ENCODE measurements around the gene TNK1. TPM values are rescaled to one million over a fixed set of nuclear protein-coding genes. Genes with fewer than 3 reads are reported as not detected.

Gene TNK1
- total RNA-seq, 1 donor from 2014 or later: 2.1 TPM

- no peak for DNase-seq
- intact Hi-C loops (cut with DNase I): no loop called here
- ATAC-seq (ENCODE audit: poor library complexity): no peak
These were observed 2.5 kb downstream of the TNK1 start for GRCh38 chr17:7383371-7383741.

DNA sequence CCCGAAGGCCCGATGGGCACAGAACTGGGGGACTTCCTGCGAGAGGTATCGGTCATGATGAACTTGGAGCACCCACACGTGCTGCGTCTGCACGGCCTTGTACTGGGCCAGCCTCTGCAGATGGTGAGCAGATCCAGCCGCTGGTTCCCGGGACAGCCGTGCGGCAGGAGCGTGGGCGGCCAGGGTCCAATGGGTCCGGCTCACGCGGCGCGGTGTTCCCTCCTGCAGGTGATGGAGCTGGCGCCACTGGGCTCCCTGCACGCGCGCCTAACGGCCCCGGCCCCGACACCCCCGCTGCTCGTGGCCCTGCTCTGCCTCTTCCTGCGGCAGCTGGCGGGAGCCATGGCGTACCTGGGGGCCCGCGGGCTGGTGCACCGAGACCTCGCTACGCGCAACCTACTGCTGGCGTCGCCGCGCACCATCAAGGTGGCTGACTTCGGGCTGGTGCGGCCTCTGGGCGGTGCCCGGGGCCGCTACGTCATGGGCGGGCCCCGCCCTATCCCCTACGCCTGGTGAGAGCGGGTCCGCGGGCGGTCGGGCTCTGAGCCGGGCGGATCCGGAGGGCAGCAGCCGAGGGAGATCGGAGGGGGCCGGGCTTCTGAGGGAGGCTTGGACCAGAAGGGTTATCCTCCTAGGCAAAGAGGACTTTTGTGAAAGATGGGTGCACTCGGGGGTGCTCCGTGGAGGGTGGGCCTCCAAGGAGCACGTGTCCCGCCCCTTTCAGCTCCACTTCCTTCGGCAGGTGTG, 3.0 kb downstream of the TNK1 start:
- intact Hi-C loops (cut with DNase I): no loop called here
- DNase-seq: peak; percentile 66
- ATAC-seq (ENCODE audit: poor library complexity): peak; percentile 34

GRCh38 chr17:7384489-7385081, 3.7 kb downstream of the TNK1 start:
- intact Hi-C loops (cut with DNase I): no loop called here
- no peak for ATAC-seq (ENCODE audit: poor library complexity)
- no peak for DNase-seq

GRCh38 chr17:7388856-7389255, 8.0 kb downstream of the TNK1 start:
- no peak for ATAC-seq (ENCODE audit: poor library complexity)

DNA sequence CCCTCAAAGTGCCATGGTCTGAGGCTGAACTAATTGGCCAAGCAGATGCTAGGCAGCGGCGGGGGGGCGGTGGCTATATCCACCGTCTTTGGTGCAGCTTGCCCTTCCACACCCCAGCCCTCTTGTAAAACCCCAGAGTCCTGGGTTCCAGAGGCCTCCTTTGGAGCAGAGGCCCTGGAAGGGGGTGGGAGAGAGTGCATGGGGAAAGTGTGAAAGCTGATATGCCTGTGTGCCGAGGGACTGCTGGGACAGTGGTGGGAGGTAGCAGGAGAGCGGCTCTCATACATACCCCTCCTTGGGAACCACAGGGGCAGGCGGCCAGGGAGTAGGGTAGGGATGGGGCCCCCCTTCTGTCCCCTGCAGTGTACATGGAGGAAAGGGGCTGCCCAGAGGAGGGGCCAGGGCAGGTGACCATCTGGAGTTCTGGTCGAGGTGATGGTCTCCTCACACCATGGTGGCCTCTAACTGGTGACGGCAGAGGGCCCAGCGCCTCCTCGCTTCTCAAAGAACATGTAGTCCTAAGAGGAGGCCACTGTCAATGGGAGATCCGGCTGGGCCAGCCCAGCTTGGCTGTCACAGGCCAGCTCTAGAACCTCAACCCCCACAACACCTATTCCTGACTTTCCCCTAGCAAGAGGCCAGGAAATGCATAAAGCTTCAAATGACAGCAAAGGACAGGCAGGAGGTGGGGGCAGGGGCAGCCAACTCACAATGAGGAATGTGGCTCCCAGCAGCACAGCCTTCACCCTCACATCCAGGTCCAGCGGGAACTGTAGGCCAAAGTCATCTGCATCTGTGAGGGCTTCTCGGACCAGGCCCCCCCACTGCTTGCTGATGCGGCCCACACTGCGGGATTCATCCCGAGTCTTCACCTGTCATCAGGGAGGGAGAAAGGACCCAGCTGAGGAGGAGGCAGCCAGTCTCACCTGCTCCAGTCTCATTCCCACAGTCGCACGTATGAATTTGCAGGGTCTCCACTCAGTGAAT, 9.3 kb downstream of the TNK1 start:
- no peak for DNase-seq
- ATAC-seq (ENCODE audit: poor library complexity): no peak
- intact Hi-C loops (cut with DNase I): loop anchor here (5.0 kb wide), 1 partner anchor 33 kb away; the partner anchor contains the start of gene TMEM95

More at GRCh38 chr17:7388856-7389255, 8.0 kb downstream of the TNK1 start:
- DNase-seq: no peak
- intact Hi-C loops (cut with DNase I): no loop called here

DNA sequence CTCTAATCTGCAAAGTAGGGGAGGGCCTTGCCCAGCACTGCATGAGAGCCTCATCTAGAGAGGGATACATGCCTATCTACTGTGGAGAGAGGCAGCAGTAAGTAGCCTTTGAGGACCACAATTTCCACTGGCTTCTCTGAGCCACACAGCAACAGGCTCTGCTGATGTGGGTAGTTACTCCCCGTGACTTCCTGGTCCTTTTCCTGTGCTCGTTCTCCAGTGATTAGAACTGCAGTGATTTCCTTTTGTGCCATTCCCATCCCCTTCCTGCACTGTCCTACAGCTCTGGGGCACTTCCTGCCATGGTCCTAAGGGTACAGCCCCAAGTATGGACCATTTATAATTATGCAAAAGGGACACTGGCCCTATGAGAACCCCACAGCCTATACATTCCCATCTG, 10.4 kb downstream of the TNK1 start:
- DNase-seq (no peak), ATAC-seq (ENCODE audit: poor library complexity) (no peak)
- intact Hi-C loops (cut with DNase I): loop anchor here (5.0 kb wide), 1 partner anchor 34 kb away; the partner anchor contains the start of gene TMEM95

DNA sequence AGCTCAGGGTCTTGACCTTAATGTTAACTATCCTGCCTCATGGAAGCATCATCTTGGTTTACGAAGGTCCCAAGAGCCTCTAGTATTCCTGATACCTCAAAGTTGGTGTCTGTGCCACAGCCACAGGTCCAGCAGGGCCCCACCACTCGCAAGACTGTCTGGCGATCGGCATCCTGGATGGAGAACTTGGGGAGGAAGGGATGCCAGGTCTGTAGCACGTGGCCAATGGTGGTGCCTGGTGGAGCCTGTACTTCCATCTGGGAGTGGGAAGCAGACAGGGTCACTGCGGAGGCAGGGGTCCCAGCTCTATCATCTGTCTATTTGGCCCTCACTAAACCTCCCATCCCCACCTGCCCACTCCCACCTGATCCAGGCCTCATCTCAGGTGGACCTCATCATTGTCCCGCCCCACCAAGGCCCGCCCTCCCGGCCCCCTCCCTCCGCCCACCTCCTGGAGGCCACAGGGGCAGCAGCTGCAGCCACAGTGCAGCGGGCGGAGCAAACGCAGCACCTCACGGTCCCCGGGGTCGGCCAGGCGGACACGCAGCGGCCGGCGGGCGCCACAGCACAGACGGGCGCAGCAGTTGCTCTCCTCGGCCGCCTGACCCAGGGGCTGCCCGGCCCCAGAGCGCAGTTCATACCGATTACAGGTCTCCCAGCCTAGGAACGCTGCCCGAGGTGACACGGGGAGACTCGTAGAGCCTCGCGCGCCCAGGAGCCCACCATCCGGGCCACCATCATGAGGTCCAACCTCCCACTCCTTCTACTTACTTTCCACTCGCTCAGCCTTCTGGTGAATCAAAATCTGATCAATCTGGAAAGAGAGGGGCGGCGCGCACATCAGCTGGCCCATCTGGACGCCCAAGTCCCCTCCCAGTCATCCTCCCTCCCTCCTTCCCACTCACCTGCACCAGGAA, 12.1 kb downstream of the TNK1 start:
- intact Hi-C loops (cut with DNase I): loop anchor here (5.0 kb wide), 1 partner anchor 36 kb away; the partner anchor contains the start of gene TMEM95
- no peak for ATAC-seq (ENCODE audit: poor library complexity)
- no peak for DNase-seq

- intact Hi-C loops (cut with DNase I): loop anchor here (5.0 kb wide), 1 partner anchor 37 kb away; the partner anchor contains the start of gene TMEM95
- DNase-seq (no peak), ATAC-seq (ENCODE audit: poor library complexity) (peak; percentile 20)
These were observed 12.9 kb downstream of the TNK1 start for GRCh38 chr17:7393613-7394451.

DNA sequence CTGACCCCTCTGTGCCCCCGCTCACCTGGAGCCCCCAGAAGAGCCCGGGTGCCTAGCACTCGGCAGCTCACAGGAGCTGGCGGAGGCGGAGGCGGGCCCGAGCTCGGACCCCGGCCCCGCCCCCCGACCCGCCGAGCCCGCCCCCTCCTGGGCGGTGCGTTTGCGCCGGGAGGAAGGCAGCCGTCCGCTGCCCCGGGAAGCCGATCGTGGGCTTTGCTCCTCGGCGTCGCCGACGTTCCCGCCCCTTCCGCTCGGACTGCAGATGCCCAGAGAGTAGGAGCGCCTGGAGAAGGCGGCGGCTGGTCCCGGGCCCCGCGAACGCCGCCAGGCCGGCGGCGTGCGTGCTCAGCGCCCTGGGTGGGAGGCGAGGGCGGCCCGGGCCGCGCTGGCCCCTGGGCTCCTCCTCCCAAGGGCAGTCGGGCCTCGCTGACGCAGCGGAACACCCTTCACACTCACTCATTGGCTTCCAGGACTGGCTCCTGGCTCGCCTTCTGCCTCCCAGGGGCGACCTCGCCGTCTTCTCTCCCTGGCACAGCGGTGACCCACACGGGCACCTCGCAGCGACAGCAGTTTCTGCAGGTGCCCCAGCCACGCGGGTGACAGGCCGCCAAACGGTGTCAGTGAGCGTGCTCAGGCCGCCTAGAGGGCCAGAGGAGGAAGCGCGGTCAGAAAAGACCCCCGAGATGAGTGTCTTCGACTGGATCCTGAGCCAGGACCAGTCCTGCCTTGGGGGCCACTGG, 13.7 kb downstream of the TNK1 start, which contains the start of gene PLSCR3:
Gene PLSCR3, minus strand, starts transcription at position 74 of the 740 bp plus-strand sequence. CDS start 415 bp downstream, outside the sequence.
- DNase-seq (peak; percentile 95), ATAC-seq (ENCODE audit: poor library complexity) (peak; percentile 95)
- intact Hi-C loops (cut with DNase I): loop anchor here (5.0 kb wide), 1 partner anchor 37 kb away; the partner anchor contains the start of gene TMEM95

- ATAC-seq (ENCODE audit: poor library complexity) (no peak), DNase-seq (no peak)
- intact Hi-C loops (cut with DNase I): no loop called here
These were observed 15.3 kb downstream of the TNK1 start for GRCh38 chr17:7396147-7396546.

- intact Hi-C loops (cut with DNase I): no loop called here
- no peak for ATAC-seq (ENCODE audit: poor library complexity)
- no peak for DNase-seq
These were observed 17.7 kb downstream of the TNK1 start for GRCh38 chr17:7398612-7399011.

DNA sequence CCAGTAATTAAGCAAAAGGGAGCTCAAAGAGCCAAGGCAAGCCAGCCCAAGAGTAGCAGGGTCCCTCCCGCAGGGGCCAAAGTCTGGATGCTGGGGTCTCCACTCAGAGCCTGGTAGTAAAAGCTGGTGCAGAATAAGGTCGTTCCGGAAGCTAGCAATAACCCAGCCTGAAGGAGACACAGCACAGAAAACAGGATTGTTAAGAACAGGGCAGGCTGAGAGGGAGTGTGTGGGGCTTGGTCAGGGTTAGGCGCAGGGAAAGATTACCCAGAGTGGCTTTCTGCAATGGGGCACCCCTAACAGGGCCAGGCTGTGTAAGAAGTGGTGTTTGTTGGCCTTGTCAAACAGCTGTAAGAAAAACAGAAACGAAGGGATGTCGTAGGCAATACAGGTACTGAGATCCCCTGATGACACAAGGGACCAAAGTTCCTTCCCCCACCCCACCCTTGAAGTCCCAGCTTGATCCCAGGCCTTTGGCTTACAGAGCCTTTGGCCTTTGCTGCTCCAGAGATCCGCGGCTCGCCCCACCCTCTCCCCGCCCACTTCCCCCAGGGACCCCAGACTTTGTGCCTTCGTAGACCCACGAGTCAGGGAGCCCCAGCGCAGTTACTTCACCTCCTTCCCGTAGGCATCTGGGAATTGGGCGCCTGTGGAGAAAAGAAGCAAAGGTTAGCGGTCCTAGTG, 22.3 kb downstream of the TNK1 start:
- ATAC-seq (ENCODE audit: poor library complexity) (peak; percentile 24), DNase-seq (peak; percentile 83)
- intact Hi-C loops (cut with DNase I): no loop called here

- DNase-seq: no peak
- intact Hi-C loops (cut with DNase I): no loop called here
- peak; percentile 61 for ATAC-seq (ENCODE audit: poor library complexity)
These were observed 22.8 kb downstream of the TNK1 start for GRCh38 chr17:7403727-7403976.

DNA sequence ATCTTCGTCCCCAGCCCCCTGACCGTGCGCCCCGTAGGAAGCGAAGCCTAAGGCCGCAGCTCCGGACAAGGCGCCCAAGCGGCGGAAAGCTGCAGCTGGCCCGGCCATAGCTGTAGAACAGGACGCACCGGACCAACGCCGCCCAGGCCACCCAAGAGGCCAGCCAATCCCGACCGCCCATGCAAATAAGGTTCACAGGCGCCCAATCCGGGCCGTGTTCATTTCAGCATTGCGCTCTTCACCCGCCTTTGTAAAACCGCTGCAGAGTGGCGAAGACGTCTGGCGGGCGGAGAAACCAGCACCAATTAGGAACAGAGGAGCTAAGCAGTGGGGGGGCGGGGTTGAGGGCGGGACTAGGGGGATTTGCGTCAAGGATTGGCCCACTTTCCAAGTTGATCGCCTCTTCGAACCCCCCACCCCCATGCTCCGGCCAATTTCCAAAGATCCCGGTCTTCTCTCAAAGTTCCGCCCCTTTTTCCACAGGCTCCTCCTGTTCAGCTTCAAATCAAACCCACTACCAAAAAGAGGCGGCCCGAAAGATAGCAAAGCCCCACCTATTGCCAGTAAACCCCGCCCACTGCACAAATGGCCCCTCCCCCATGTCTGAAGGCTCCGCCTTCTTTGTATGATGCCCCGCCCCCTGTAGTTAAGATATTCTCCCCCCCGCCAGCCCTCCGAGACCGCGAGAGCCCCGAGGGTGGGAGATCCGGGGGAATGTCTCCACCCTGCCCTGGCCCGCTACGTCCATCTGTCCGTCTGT, 23.3 kb downstream of the TNK1 start, which contains the start of gene TMEM256:
Gene TMEM256, minus strand, starts transcription at position 121 of the 760 bp plus-strand sequence. Its CDS starts 13 bp downstream, at position 108.
- ATAC-seq (ENCODE audit: poor library complexity) (peak; percentile 93), DNase-seq (peak; percentile 99)
- intact Hi-C loops (cut with DNase I): no loop called here

GRCh38 chr17:7404737-7405349, 24.0 kb downstream of the TNK1 start:
- peak; percentile 52 for ATAC-seq (ENCODE audit: poor library complexity)
- intact Hi-C loops (cut with DNase I): no loop called here
- peak; percentile 83 for DNase-seq
